Measurements from ENCODE around the gene COQ2.

GRCh38 chr4:83328521-83329187 lies 44.1 kb upstream of the COQ2 start:
- TF ChIP-seq TARDBP (IDR thresholded peaks at IDR 0.05), result no peak
- no peak for TF ChIP-seq ELF4 (IDR thresholded peaks at IDR 0.05)
- TF ChIP-seq CTBP1 (IDR thresholded peaks at IDR 0.05; ENCODE audit: borderline replicate concordance), result no peak
- no peak for TF ChIP-seq NFRKB (IDR thresholded peaks at IDR 0.05)
- TF ChIP-seq SUZ12 (IDR thresholded peaks at IDR 0.05), result no peak
- no peak for TF ChIP-seq HDGF (IDR thresholded peaks at IDR 0.05; ENCODE audit: borderline replicate concordance)
- no peak for TF ChIP-seq SP1 (IDR thresholded peaks at IDR 0.05)

Data from HEK293T (cell line).